Bronchial epithelial cell (primary cell): ENCODE data around the gene GSN. TPM values are rescaled to one million over a fixed set of nuclear protein-coding genes. Genes with fewer than 3 reads are reported as not detected.

ENCODE experiments used
- DNase-seq: peaks from one replicate; pipeline ENCODE4 v3.0.0-alpha.2; 2010; ENCODE audit warnings: low read depth
- FAIRE-seq: peaks from 2 replicates; lab custom pipeline; 2011; peaks lifted over from hg19 to GRCh38; lab: Jason Lieb, UNC
- H3K27me3 ChIP-seq: 2 replicates; pipeline ENCODE4 v1.5.1; 2011; ENCODE audit warnings: low read length; ENCODE audit not compliant: control insufficient read depth, insufficient read depth
- H3K36me3 ChIP-seq: 2 replicates; pipeline ENCODE4 v1.5.1; 2011; ENCODE audit warnings: low read length; ENCODE audit not compliant: control insufficient read depth, insufficient read depth
- H3K4me3 ChIP-seq: 2 replicates; pipeline ENCODE4 v1.5.1; 2011; ENCODE audit warnings: mild to moderate bottlenecking, low read depth, low read length, control low read depth
- CTCF ChIP-seq: IDR thresholded peaks from 2 replicates; pipeline ENCODE4 v1.5.1; 2011; ENCODE audit warnings: mild to moderate bottlenecking, moderate library complexity, low read length, control low read depth, inconsistent platforms; ENCODE audit not compliant: insufficient read depth, severe bottlenecking
- total RNA-seq: library from RNA; depleted of rRNA; stranded (reverse); fragments of >200 nt; gene quantifications from 2 replicates; pipeline ENCODE4 v1.2.1, GENCODE V29; 2014

Gene GSN
- total RNA-seq, 1 donor from 2014 or later: 420 TPM

DNA sequence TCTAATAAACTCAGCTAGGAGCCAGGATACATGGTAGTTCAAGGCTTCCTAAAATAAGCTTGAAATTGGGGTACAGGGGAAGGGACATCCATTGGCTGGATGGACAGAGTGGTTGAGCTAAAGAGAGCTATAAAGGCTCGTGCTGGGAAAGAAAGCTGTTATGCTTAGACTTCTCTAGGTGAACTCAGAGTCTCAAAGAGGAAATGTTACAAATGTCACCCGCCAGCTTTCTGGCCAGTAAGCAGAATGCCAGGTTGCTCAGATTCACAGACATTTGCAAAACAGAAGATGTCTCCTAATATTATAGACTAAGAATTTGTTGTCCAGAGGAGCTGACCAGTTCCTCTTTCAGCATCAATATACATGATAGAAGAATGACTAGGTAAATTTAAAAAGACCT lies 71.5 kb downstream of the GSN start:
- no peak for DNase-seq
- H3K4me3 ChIP-seq: no peak overlapping the region
- H3K36me3 ChIP-seq: peaks cover 5% of the 10 kb centered on the region
- no peaks in the 10 kb centered on the region for H3K27me3 ChIP-seq
- no peak for TF ChIP-seq CTCF
- no peak for FAIRE-seq

DNA sequence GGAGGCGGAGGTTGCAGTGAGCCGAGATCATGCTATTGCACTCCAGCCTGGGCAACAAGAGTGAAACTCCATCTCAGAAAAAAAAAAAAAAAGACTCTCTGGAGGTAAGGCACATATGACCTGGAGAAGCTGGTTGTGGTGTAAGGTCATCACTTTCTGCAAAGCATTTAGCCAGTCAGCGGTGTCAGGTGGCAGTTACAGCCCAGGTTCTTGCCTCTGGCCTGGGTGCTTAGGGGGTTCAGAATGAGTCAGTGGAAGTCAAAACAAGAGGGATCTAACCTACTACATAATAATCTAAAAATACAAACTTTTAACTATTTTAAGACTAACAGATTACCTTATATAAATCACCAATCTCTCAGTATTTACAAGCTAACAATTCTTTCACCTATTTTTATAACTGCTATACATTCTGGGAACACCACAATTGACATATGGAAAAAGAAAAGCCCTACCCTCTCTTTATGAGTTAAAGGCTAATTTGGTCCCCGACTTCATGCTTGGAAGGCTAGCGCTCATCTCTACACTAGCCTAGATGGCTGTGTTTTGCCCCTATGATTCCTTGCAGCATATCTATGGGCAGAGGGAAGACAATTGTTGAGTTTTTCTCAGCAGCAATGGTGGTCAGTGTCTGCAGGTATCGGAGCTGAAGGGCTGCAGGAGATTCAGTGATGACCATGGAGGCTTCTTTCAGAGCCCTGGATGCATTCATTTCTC lies 72.9 kb downstream of the GSN start:
- peaks cover 9% of the 10 kb centered on the region for H3K36me3 ChIP-seq
- FAIRE-seq (no peak), DNase-seq (no peak)
- H3K27me3 ChIP-seq: no peaks in the 10 kb centered on the region
- TF ChIP-seq CTCF: no peak
- no peak overlapping the region for H3K4me3 ChIP-seq

DNA sequence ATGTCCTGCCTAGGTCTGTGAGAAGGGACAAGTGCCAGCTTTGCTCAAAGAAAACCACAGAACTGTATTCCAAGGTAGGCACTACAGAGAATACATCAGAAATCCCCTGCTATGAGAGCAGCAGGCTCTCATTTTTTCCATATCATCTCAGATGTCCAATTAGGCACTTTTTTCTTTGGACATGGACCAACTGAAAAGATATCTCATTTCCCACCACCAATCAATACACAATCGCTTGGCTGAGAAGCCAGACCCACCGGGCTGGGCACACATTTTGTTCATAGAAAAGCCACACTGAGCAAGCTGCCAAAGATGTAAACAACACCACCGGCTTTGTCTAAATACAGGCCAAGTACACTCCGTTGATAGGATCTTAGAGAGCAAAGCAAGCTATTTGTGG lies 76.2 kb downstream of the GSN start:
- FAIRE-seq (no peak), DNase-seq (no peak)
- H3K4me3 ChIP-seq: no peak overlapping the region
- no peaks in the 10 kb centered on the region for H3K27me3 ChIP-seq
- no peak for TF ChIP-seq CTCF
- H3K36me3 ChIP-seq: peaks cover 27% of the 10 kb centered on the region

GRCh38 chr9:121345070-121345469 lies 77.1 kb downstream of the GSN start:
- Histone ChIP-seq H3K4me3 (no peak overlapping the region), H3K36me3 (peaks cover 28% of the 10 kb centered on the region), H3K27me3 (no peaks in the 10 kb centered on the region)
- FAIRE-seq (no peak), DNase-seq (no peak)
- TF ChIP-seq CTCF: no peak

- no peaks in the 10 kb centered on the region for H3K27me3 ChIP-seq
- FAIRE-seq: no peak
- no peak for DNase-seq
- peaks cover 41% of the 10 kb centered on the region for H3K36me3 ChIP-seq
- no peak for TF ChIP-seq CTCF
- H3K4me3 ChIP-seq: no peak overlapping the region
Observed at GRCh38 chr9:121348221-121348620, 80.3 kb downstream of the GSN start.

DNA sequence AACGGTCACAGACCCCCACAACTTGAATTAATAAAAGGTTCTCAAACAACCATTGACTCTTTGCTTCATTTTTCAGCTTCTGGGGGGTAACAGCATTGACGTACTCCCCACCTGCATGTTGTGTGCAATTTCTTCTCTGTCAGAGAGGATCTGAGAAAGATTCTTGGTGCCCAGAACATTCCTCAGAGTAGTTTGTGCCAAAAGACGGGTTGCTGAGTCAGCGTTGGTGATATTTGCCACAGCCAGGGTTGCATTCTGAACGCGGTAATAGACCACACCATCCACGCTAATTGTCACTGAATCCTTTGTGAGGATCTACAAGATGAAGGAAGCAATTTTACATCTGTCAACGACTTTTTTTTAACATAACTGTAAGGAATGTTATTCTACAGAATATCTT lies 81.0 kb downstream of the GSN start:
- DNase-seq (no peak), FAIRE-seq (no peak)
- Histone ChIP-seq H3K4me3 (no peak overlapping the region), H3K27me3 (no peaks in the 10 kb centered on the region), H3K36me3 (peaks cover 48% of the 10 kb centered on the region)
- TF ChIP-seq CTCF: no peak
